ENCODE data around the gene MESP1.

The MESP1 gene

DNA sequence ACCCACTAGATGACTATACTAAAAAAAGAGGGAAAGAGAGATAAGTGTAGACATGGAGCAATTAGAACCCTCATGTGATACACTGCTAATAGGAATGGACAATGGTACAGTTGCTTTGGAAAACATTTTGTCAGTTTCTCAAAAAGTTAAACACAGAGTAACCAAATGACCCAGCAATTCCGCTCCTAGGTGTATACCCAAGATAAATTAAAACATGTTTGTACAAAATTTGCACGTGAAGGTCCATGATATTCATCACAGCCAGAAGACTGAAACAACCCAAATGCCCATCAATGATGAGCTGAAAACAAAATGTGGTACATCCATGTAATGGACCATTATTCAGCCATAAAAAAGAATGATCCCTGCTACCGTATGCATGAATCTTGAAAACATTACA, 36.9 kb upstream of the MESP1 start:
- no peak for TF ChIP-seq EZH2phosphoT487 (IDR thresholded peaks at IDR 0.05; ENCODE audit: borderline replicate concordance, low read length)
- no peak for TF ChIP-seq CTCF (IDR thresholded peaks at IDR 0.05; ENCODE audit: low read depth, low read length, poor library complexity, severe bottlenecking)
- H3K36me3 ChIP-seq (ENCODE audit: control insufficient read depth, low read length), result no peaks in the 10 kb centered on the region
- H3K27me3 ChIP-seq (ENCODE audit: control insufficient read depth, low read length), result no peaks in the 10 kb centered on the region
- no peaks in the 10 kb centered on the region for H3K9me2 ChIP-seq (replicated peaks; ENCODE audit: control insufficient read depth, low read length)
- no peak overlapping the region for H3K27ac ChIP-seq (ENCODE audit: low read depth, low read length)
- H3F3A ChIP-seq (ENCODE audit: control insufficient read depth, insufficient read depth), result no peaks in the 10 kb centered on the region
- no peaks in the 10 kb centered on the region for H3K79me2 ChIP-seq (ENCODE audit: control insufficient read depth, low read length)
- no peaks in the 10 kb centered on the region for H3K9me3 ChIP-seq (ENCODE audit: control insufficient read depth, insufficient read depth, low read length)
- H3K4me2 ChIP-seq (ENCODE audit: low read length), result no peak overlapping the region
- H3K4me1 ChIP-seq (ENCODE audit: control insufficient read depth, low read length), result no peaks in the 10 kb centered on the region
- H4K20me1 ChIP-seq (ENCODE audit: control insufficient read depth, insufficient read depth, low read depth, low read length), result no peaks in the 10 kb centered on the region
- no peak overlapping the region for H3K4me3 ChIP-seq (ENCODE audit: low read length)

DNA sequence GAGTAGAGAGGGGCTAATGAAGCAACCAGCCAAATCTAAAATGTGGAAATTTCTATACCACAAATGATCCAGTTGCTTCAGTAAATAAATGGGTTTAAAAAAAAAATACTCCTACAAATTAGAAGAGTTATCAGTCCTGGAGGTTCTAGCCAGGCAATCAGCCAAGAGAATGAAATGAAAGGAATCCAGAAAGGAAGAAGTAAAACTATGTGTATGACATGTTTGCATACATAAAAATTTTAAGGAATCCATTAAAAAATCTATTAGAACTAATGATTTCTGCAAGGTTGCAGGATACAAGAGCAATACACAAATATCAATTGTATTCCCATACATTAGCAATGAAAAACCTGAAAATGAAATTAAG, 34.7 kb upstream of the MESP1 start:
- H3K9me3 ChIP-seq (ENCODE audit: control insufficient read depth, insufficient read depth, low read length), result no peaks in the 10 kb centered on the region
- no peak overlapping the region for H3K4me3 ChIP-seq (ENCODE audit: low read length)
- H4K20me1 ChIP-seq (ENCODE audit: control insufficient read depth, insufficient read depth, low read depth, low read length), result no peaks in the 10 kb centered on the region
- no peaks in the 10 kb centered on the region for H3K9me2 ChIP-seq (replicated peaks; ENCODE audit: control insufficient read depth, low read length)
- TF ChIP-seq EZH2phosphoT487 (IDR thresholded peaks at IDR 0.05; ENCODE audit: borderline replicate concordance, low read length), result no peak
- no peak for TF ChIP-seq CTCF (IDR thresholded peaks at IDR 0.05; ENCODE audit: low read depth, low read length, poor library complexity, severe bottlenecking)
- H3K36me3 ChIP-seq (ENCODE audit: control insufficient read depth, low read length), result no peaks in the 10 kb centered on the region
- H3F3A ChIP-seq (ENCODE audit: control insufficient read depth, insufficient read depth), result no peaks in the 10 kb centered on the region
- no peak overlapping the region for H3K27ac ChIP-seq (ENCODE audit: low read depth, low read length)
- no peaks in the 10 kb centered on the region for H3K79me2 ChIP-seq (ENCODE audit: control insufficient read depth, low read length)
- no peaks in the 10 kb centered on the region; the same call in 1 of the 2 replicates for H3K27me3 ChIP-seq (ENCODE audit: control insufficient read depth, low read length)
- H3K4me2 ChIP-seq (ENCODE audit: low read length), result no peak overlapping the region
- H3K4me1 ChIP-seq (ENCODE audit: control insufficient read depth, low read length), result no peaks in the 10 kb centered on the region

DNA sequence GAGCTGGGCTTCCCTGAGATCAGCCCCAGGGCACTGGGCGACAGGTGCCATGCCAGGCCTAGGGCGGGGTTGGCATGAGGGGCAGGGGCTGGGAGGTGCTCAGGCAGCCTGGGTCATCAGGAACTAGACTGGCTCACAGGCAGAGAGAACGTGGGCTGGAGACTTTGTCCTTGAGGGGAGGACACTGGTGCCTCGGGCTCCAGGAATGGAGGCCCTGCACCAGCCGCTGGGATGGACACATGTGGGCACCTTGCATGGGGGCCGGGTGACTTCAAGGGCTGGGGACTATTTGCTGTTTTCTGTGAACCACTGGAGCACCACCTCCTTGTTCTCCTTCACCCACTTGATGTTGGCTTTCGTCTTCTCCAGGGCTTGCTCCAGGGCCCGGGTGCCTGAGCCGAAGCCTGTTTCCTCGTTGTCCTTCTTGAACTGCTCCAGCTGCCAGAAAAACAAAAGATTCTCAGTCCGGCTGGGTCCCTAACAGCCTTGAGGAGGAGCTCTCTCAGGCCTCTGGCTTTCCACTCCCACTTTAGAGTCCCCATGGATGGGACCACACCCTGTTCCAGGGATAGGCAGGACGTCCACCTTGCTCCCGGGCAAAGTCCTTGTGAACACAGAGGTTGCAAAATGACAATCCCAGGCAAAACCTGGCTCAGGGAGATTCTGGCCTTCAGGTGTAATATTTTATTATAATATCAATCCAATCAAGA, 34.2 kb upstream of the MESP1 start:
- Histone ChIP-seq H3K4me3 (ENCODE audit: low read length) (no peak overlapping the region), H3K4me2 (ENCODE audit: low read length) (no peak overlapping the region), H3F3A (ENCODE audit: control insufficient read depth, insufficient read depth) (no peaks in the 10 kb centered on the region), H3K79me2 (ENCODE audit: control insufficient read depth, low read length) (no peaks in the 10 kb centered on the region), H3K9me3 (ENCODE audit: control insufficient read depth, insufficient read depth, low read length) (no peaks in the 10 kb centered on the region), H4K20me1 (ENCODE audit: control insufficient read depth, insufficient read depth, low read depth, low read length) (no peaks in the 10 kb centered on the region), H3K4me1 (ENCODE audit: control insufficient read depth, low read length) (no peaks in the 10 kb centered on the region), H3K36me3 (ENCODE audit: control insufficient read depth, low read length) (no peaks in the 10 kb centered on the region), H3K9me2 (replicated peaks; ENCODE audit: control insufficient read depth, low read length) (no peaks in the 10 kb centered on the region), H3K27ac (ENCODE audit: low read depth, low read length) (no peak overlapping the region), H3K27me3 (ENCODE audit: control insufficient read depth, low read length) (no peaks in the 10 kb centered on the region; the same call in none of the 2 replicates)
- TF ChIP-seq CTCF (IDR thresholded peaks at IDR 0.05; ENCODE audit: low read depth, low read length, poor library complexity, severe bottlenecking), result no peak
